PFSK-1 (cell line): ENCODE measurements around the gene KIF26B.

ENCODE experiments used
- FOXP2 ChIP-seq: optimal IDR thresholded peaks from 2 replicates; pipeline ENCODE3; 2011; ENCODE audit warnings: borderline replicate concordance, control low read depth, inconsistent platforms; ENCODE audit not compliant: insufficient read depth; ENCODE audit errors: extremely low read length, extremely low read depth
- POLR2AphosphoS5 ChIP-seq: IDR thresholded peaks from 2 replicates; pipeline ENCODE4 v1.6.1; 2012; ENCODE audit warnings: low read depth, mild to moderate bottlenecking, control low read depth, low read length, moderate library complexity
- REST ChIP-seq, 2 experiments: IDR thresholded peaks; 2 replicates each; pipeline versions ENCODE4 v1.6.1 to v1.8.0; 2011 to 2012; ENCODE audit warnings: low read depth in 2 of 2, low read length in 2 of 2, control low read depth in 1 of 2, inconsistent platforms in 1 of 2, mild to moderate bottlenecking in 1 of 2, moderate library complexity in 1 of 2; ENCODE audit not compliant: insufficient read depth in 1 of 2
- SIN3A ChIP-seq: IDR thresholded peaks from 2 replicates; pipeline ENCODE4 v1.6.1; 2012; ENCODE audit warnings: mild to moderate bottlenecking, low read length, moderate library complexity, borderline replicate concordance; ENCODE audit not compliant: insufficient read depth
- TAF1 ChIP-seq: IDR thresholded peaks from 2 replicates; pipeline ENCODE4 v1.6.1; 2012; ENCODE audit warnings: low read length, control low read depth, borderline replicate concordance; ENCODE audit not compliant: insufficient read depth

- TF ChIP-seq POLR2AphosphoS5 = no peak
- TF ChIP-seq REST (IDR thresholded peaks at IDR 0.05; ENCODE audit: insufficient read depth in 1 of 2, low read depth in 2 of 2, low read length in 2 of 2) = no peak
- TF ChIP-seq TAF1 = no peak
- no peak for TF ChIP-seq SIN3A
- TF ChIP-seq FOXP2 = no peak
Measured at GRCh38 chr1:245148069-245148468, 6.7 kb upstream of the KIF26B start.
